Cortex of kidney (tissue), 1 donor: ENCODE measurements around the gene RSPO4.
"Not testable (repeated sequence)": the region's sequence is repeated elsewhere in the genome, so short reads cannot be mapped to it uniquely, and the experiment has no call there.

Experiments
- DNase-seq: peaks from one replicate; lab custom pipeline; 2025; lab: John Stamatoyannopoulos, UW

The RSPO4 gene

DNA sequence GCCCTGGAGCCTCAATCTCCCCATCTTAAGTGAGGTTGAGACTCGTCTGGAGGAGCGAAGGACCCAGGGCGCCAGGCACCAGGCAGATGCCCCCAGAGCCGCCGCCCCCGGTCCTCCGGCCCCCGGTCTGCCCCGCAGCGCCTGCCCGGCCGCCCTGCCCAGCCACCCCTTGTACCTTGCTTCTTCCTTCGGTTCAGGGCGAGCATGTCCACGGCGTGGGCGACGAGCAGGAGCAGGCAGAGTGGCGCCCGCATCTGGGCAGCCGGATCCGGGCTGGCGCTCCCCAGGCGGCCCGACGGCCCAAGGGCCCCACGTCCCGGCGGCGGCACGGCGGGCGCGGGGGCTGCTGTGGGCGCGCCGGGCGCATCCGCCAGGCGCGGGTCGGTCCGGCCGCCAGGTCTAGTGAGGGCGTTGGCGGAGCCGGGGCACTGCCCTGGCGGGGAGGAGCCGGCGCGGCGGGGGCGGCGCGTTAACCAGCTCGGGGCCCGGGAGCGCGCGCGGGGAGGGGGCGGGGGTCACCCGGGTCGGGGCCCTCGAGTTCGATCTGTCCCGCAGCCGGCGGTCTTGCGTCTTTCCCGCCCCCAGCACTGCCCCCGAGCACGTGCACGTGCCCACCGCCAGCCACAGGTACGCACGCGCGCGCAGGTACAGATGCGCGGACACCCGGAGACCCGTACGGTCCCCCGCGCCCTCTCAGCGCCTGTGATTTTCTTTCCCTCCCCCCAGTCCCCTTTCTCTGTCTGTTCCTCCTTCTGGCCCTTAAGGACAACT, at the start of gene RSPO4:
TSS of gene RSPO4 (minus strand) at position 401 of the 771 bp plus-strand sequence. CDS start at position 254, 147 bp downstream.
- DNase-seq: no peak

DNA sequence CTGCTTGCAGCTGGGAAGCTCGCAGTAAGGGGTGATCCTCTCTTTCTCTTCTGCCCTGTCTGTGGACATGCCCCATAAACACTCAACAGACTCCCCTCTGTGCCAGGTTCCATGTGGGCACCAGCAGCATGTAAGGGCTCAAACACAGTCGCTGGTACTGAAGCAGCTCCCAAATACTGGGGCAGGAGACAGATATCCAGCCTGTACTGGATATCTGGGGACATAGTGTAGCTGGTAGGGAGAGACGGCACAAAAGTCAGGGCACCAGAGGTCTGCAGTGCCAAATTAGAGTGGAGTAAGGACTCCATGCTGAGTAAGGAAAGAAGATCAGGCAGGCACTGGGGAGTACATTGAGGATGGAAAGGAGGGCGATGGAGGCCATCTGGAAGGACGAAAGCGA, 48.3 kb upstream of the RSPO4 start:
- no peak for DNase-seq

- DNase-seq: no peak
Measured at GRCh38 chr20:1045860-1046418, 43.8 kb upstream of the RSPO4 start.

DNA sequence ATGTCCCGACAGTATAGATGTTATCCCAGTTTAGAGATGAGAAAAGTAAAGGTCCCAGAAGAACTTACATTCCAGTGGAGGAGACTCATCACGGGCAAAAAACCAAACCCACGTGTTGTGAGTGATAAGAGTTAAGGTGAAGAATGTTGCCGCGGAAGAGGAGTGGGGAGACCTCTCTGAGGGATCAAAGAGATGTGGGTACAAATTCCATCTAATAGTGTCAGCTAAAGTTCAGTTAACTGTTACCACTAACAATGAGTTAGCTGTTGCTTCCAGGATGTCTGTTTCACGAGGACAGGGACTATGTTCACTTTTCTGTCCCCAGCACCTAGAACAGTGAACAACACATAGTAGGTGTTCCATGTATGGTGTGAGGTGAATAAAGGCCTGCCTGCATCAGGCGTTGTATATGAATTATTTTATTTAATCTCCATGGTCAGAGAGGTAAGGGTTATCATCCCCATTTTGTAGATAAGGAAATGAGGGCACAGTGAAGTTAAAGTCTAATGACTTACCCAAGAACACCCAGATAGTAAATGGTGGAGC, 39.8 kb upstream of the RSPO4 start:
- no peak for DNase-seq

DNA sequence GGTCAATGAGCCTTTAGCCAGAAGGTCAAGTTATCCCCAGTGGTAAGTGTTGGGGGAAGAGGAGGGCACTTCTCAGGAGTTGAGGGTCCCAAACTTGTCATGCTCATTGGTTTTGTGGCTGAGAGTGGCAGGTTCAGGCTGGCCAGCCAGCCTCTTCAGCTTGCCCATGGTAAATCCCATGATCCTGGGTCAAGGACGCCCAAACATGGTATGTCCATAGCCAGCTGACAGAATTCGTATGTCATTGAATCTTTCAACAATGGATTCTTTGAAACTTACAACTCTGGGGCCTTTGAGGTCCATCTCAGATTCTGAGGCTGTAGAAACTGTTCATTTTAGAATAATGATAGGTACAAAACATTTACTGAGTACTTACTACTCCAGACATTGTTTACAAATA, 36.1 kb upstream of the RSPO4 start:
- DNase-seq: no peak

- DNase-seq: no peak
Measured at GRCh38 chr20:1037039-1037438, 34.9 kb upstream of the RSPO4 start.

GRCh38 chr20:1035466-1035865, 33.4 kb upstream of the RSPO4 start:
- no peak for DNase-seq

DNA sequence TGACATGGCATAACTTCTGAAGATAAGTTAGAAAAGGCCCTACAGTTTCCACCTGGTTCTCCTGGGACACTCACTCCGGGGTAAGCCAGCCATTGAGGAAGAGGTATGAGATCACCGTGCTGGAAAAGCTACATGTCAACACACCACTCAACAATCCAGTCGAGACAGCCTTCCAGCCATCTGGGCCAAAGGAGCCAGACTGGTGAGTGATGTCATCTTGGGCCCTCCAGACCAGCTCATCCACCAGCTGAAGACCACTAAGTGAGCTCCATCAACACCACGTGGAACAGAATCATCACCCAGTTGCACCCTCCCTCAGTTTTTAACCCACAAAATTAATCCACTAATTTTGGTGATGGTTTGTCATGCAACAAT, 32.3 kb upstream of the RSPO4 start:
- DNase-seq: no peak

GRCh38 chr20:1033751-1034414, 31.8 kb upstream of the RSPO4 start:
- no peak for DNase-seq

DNA sequence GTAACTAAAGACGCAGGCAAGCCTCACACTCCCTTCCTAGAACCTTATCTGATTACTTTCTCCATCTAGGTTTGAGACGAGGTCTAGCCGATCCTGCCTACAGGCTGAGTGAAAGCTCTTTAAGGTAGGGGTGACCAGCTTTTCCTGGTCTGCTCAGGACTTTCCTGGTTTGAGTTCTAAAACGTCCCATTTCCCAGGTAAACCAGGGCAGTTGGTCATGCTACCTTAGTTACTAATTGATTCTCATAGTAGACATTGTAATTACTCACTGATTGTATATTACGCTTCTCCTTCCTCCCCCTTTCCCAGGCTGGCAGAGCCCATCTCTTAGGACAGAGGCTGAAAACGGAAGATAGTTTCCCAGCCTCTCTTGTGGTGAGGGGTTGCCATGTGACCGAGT, 27.9 kb upstream of the RSPO4 start:
- no peak for DNase-seq

GRCh38 chr20:1026214-1026613, 24.1 kb upstream of the RSPO4 start:
- DNase-seq: not testable (repeated sequence)

- DNase-seq: no peak
Measured at GRCh38 chr20:1022871-1023270, 20.8 kb upstream of the RSPO4 start.

DNA sequence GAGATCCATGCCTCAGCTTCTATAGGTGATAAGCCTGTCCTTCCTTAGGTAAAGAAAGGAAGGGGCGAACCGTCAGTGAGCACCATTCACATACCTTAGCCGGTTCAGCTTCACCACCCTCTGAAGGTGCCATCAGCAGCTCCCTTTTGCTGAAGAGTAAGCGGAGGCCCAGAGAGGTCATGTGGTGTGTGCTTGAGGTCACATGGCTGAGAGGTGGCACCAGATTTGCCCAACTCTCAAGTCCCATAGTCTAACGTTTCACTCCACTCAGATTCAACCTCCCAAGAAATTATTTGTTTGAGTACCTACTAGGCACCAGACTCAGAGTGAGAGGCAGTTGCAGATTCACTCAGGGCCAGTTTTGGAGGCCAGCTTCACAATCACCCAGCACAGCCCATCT, 18.5 kb upstream of the RSPO4 start:
- DNase-seq: no peak

DNA sequence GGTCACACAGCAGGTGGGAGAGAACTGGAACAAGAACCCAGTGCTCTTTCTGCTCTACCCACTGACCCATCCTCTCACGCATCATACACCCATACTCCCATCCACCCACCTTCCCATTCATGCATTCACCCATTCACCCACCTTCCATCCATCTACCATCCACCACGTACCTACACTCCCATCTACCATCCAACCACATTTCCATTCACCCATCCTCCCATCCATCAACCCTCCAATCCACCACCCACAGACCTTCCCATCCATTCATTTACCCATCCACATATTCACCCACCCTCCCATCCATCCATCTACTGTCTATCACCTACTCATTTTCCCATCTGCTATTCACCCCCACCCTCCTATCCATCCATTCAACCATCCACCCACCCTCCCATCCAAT, 17.2 kb upstream of the RSPO4 start:
- DNase-seq: no peak

DNA sequence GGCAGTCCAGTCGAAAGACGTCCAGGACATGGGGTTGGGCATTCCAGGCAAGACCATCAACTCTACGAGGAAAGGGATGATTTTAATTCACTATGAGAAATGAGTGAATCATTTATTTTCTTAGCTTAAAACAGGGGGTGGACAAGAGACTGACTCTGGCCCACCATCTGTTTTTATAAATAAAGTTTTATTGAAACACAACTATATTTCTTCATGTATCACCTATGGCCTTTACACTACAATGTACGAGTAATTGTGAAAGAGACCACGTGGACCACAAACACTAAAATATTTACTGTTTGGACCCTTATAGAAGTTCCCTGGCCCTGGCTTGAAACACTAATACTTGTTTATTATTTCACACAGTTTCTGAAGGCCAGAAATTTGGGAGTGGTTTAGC, 15.6 kb upstream of the RSPO4 start:
- DNase-seq: no peak

DNA sequence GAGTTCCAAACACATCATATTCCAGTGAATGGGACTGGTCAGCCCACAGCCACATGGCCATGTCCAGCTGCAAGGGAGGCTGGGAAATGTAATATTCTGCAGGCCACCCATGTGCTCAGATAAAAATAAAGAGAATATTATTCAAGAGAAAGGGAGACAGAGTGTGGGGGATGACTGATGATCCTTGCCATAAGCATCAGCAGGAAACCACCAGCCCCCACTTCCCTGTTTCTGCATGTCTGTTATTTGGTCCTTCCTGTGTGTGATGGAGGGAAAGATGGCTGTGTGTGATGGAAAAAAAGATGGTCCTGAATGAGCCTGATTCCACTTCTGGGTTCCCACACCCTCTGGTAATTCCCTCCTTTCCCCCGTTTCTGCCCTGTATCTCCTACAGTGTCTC, 13.1 kb upstream of the RSPO4 start:
- DNase-seq: no peak

DNA sequence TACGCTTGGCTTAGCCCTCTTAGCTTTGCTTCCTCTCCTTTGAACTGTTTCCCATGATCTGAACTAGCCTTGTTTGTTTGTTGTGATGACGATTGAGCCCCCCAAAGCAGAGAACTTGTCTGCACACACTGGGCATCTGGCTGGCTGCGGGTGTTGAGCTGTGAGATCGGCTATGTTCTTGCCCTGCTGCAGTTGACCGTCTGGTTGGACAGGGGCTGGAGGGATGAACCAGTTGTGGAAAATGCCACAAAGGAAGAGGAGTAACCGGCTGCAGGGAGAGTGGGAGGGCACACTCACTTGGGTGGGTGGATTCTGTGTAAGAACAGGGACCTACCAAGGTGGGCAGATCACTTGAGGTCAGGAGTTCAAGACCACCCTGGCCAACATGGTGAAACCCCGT, 12.4 kb upstream of the RSPO4 start:
- no peak for DNase-seq

GRCh38 chr20:1013566-1014340, 11.6 kb upstream of the RSPO4 start:
- DNase-seq: no peak

DNA sequence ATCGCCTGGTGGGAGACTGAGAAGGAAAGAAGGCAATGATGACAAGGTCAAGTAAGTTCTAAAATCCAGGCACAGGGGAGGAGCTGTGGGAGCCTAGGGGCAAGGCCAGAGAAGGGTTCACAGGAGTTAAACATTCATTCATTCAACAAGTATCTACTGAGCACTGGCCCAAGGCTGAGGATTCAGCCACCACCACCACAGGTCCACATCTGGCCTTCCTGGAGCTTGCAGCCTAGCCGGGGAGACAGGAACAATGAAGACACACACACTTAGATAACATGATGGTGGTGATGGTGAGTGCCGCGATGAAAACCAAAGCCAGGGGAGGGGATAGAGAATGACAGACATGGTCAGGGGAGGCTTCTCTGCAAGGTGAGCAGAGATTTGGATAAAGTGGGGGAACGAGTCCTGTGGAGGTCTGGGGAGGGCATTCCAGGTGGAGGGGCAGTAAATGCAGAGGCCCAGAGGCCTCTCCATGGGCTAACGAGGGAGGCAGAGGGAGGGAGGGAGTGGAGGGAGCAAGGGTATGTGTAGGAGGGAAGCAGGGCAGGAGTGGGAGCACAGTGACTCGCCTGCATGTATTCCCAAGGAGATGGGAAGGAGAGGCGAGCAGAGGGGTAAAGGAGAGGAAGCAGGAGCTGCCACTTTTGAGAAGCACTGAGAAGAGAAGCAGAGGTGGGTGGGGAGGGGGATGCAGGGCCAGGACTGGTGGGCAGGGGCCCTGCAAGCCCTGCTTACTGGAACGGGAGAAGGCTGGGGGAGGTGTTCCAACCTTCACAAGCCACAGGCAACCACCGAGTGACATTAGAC, 10.5 kb upstream of the RSPO4 start:
- DNase-seq: no peak

DNA sequence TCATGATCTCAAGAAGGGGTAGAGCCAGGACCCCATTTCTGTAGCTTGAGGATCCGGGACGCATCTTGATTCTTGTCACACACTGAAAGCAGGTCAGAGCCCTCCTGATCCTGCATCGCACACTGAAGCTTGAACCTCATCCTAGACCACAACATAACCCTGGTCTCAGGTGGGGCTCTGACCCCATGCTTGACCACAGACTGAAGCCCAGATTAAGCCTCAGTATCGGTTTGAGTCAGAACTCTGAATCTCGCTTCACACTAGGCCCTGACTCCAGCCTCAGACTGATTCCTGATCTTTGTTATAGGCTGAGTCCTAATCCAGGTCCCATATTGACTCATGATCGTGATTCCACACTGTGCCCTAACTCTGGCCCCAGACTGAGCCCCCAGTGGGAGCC, 8.5 kb upstream of the RSPO4 start:
- no peak for DNase-seq

DNA sequence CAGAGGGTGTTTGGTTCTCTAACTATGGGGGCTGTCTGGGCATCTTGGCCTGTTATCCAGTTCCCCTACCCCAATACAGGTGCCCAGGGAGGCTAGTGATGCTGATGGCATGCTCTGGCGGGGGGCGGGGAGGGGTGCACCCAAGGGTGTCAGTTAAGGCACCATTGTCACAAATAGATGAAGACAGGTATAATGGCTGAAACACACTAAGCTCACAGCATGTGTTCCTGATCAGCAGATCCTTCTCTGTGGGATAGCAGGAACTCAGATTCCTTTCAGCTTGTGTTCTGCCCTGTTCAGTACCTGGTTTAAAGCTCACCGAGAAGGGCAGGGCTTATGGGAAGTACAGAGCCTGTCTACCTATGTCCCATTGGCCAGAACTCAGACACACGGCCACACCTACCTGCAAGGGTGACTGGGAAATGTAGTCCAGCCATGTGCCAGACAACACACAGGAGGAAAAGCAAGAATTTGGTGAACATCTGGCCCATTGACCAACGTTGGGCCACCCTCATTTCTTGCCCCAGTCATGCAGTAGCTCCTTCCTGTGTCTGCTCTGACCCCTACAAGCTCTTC, 3.4 kb upstream of the RSPO4 start:
- no peak for DNase-seq
